Adrenal gland (tissue), 12 donors: ENCODE results near the gene ARHGEF17. TPM values are rescaled to one million over a fixed set of nuclear protein-coding genes. Genes with fewer than 3 reads are reported as not detected.

Source experiments
- DNase-seq, 7 donors: peaks; one replicate each; pipeline ENCODE4 v3.0.0-alpha.2; 2019 to 2020
- H3K27ac ChIP-seq, 5 donors: fragments of 200-600 bp; sonication (generic) in 4 of 5; 1 replicate in 3 of 5; 2 replicates in 2 of 5; pipeline versions ENCODE4 v1.5.1 to v1.8.0; 2016 to 2020; ENCODE audit warnings: mild to moderate bottlenecking in 1 of 5
- H3K27me3 ChIP-seq: fragments of 200-600 bp; 2 replicates; pipeline ENCODE4 v1.8.0; 2021
- H3K36me3 ChIP-seq, 2 donors: fragments of 200-600 bp; replicated peaks in 1 of 2; 1 replicate in 1 of 2; 2 replicates in 1 of 2; pipeline versions ENCODE4 v1.5.1 to v1.8.0; 2018 to 2022
- H3K4me1 ChIP-seq, 2 donors: fragments of 200-600 bp; replicated peaks in 1 of 2; 1 replicate in 1 of 2; 2 replicates in 1 of 2; pipeline versions ENCODE4 v1.5.1 to v1.8.0; 2018 to 2021
- H3K4me3 ChIP-seq, 4 donors: fragments of 200-600 bp; sonication (generic) in 3 of 4; one replicate each; pipeline ENCODE4 v1.5.1; 2016 to 2018
- H3K9me3 ChIP-seq, 3 donors: fragments of 200-600 bp; sonication (generic) in 1 of 3; replicated peaks in 1 of 3; 1 replicate in 2 of 3; 2 replicates in 1 of 3; pipeline versions ENCODE4 v1.5.1 to v1.8.0; 2016 to 2021
- CTCF ChIP-seq, 6 experiments: fragments of 450-650 bp in 4 of 6; fragments of 200-600 bp in 2 of 6; sonication (generic) in 1 of 6; IDR thresholded peaks; 1 replicate in 5 of 6; 2 replicates in 1 of 6; pipeline versions ENCODE4 v1.5.1 to v1.8.0; 2016 to 2021; ENCODE audit warnings: antibody characterized with exemption in 6 of 6, mild to moderate bottlenecking in 2 of 6, moderate library complexity in 1 of 6
- POLR2A ChIP-seq, 2 donors: fragments of 450-650 bp; IDR thresholded peaks; one replicate each; pipeline ENCODE4 v1.6.1; 2017; ENCODE audit warnings: antibody characterized with exemption in 2 of 2, mild to moderate bottlenecking in 2 of 2, moderate library complexity in 1 of 2
- WGBS, 4 donors: extraction: QIAGEN DNeasy Blood & Tissue Kit in 2 of 4; methylation state at CpG; one replicate each; pipeline versions ENCODE4 v1.1.5 to v1.1.7; 2013 to 2017; 5-methylcytosine and 5-hydroxymethylcytosine counted together
- intact Hi-C, 2 donors: fragments of 100-400 bp; cut with DNase I; formaldehyde crosslinking; loops; one replicate each; pipeline versions ENCODE4 v1.14.1 to v1.15.0; 2022 to 2023
- polyA plus RNA-seq, 3 donors: library from polyadenylated mRNA; stranded (reverse); fragments of 200-250 nt in 2 of 3; fragments of 350-450 nt in 1 of 3; fragmentation: Illumina TruSeq in 1 of 3; extraction: RNeasy Lipid Tissue Mini Kit (QIAGEN cat#74804) in 1 of 3; gene quantifications; one replicate each; pipeline ENCODE4 v1.2.3, GENCODE V29; 2013 to 2014
- total RNA-seq, 9 donors: library from RNA; depleted of rRNA in 4 of 9; stranded (reverse); fragments of >200 nt in 4 of 9; fragments of 120-200 nt in 1 of 9; fragmentation: NEBNext Ultra II Directional in 1 of 9; extraction: Animal tissue kit (Norgen Biotek cat#: 25700) in 1 of 9; gene quantifications; one replicate each; pipeline versions ENCODE4 v1.1.0 to v1.2.4, GENCODE V29; 2013 to 2023
- donor health status: healthy with polysubstance abuse.
- donor health status: Bipolar disorder and iron deficiency.
- donor health status: DM: yes; HTN: yes; CAD: no.
- donor health status: DM: no; HTN: no; CAD: no.
- donor health status: DM: no; HTN: no; CAD: no.
- donor health status: DM: yes; HTN: yes; CAD: no.

ARHGEF17 gene
- total and polyA plus RNA-seq, 12 donors = 8.1 to 48.2 (median 20.4) TPM

- TF ChIP-seq POLR2A (IDR thresholded peaks at IDR 0.05) = no peak
- no peak for TF ChIP-seq CTCF (IDR thresholded peaks at IDR 0.05)
- no peaks in the 10 kb centered on the region for H3K36me3 ChIP-seq
- H3K4me3 ChIP-seq = no peak overlapping the region
- no peaks in the 10 kb centered on the region for H3K4me1 ChIP-seq
- no peaks in the 10 kb centered on the region for H3K27me3 ChIP-seq
- 73 to 91% (median 85%) methylated on average over 5 to 6 of the region's 6 CpGs for WGBS, 4 donors
- intact Hi-C loops = loop anchor here in 1 of 2 donors (10.0 kb wide), 1 partner anchor 92 kb away; the partner anchor contains the start of gene ARHGEF17
- no peaks in the 10 kb centered on the region for H3K9me3 ChIP-seq
- no peak for DNase-seq
- H3K27ac ChIP-seq = no peak overlapping the region
Observed at GRCh38 chr11:73396251-73396930, 88.3 kb downstream of the ARHGEF17 start.

GRCh38 chr11:73396985-73397384 lies 88.9 kb downstream of the ARHGEF17 start:
- WGBS, 4 donors = 82 to 91% (median 85%) methylated on average over 7 of the region's 7 CpGs
- peak in 1 of 7 donors; percentile 3 for DNase-seq
- TF ChIP-seq CTCF (IDR thresholded peaks at IDR 0.05) = no peak
- no peak for TF ChIP-seq POLR2A (IDR thresholded peaks at IDR 0.05)

GRCh38 chr11:73397468-73398131 lies 89.5 kb downstream of the ARHGEF17 start:
- WGBS, 4 donors = 87 to 95% (median 92%) methylated on average over 5 to 8 of the region's 8 CpGs
- no peak overlapping the region for H3K27ac ChIP-seq

More at GRCh38 chr11:73396985-73397384, 88.9 kb downstream of the ARHGEF17 start:
- no peaks in the 10 kb centered on the region for H3K36me3 ChIP-seq
- no peak overlapping the region for H3K27ac ChIP-seq
- intact Hi-C loops = loop anchor here in 1 of 2 donors (10.0 kb wide), 1 partner anchor 92 kb away; the partner anchor contains the start of gene ARHGEF17
- no peaks in the 10 kb centered on the region for H3K4me1 ChIP-seq
- no peaks in the 10 kb centered on the region for H3K9me3 ChIP-seq
- no peaks in the 10 kb centered on the region for H3K27me3 ChIP-seq
- H3K4me3 ChIP-seq = no peak overlapping the region

More at GRCh38 chr11:73397468-73398131, 89.5 kb downstream of the ARHGEF17 start:
- Histone ChIP-seq H3K27me3 (no peaks in the 10 kb centered on the region), H3K36me3 (no peaks in the 10 kb centered on the region), H3K9me3 (no peaks in the 10 kb centered on the region), H3K4me3 (no peak overlapping the region), H3K4me1 (no peaks in the 10 kb centered on the region)
- TF ChIP-seq POLR2A (IDR thresholded peaks at IDR 0.05) (no peak), CTCF (IDR thresholded peaks at IDR 0.05) (no peak)
- peak in 1 of 7 donors; percentile 10 for DNase-seq
- intact Hi-C loops = loop anchor here in 1 of 2 donors (10.0 kb wide), 1 partner anchor 93 kb away; the partner anchor contains the start of gene ARHGEF17
